NCI-H2227 treated with DMSO at 0.1 percent for 48 hours (cell line): ENCODE data around the gene GABBR1.
A peak's percentile ranks its signal among the peaks of the same experiment; 100 is the strongest.

Source experiments
- DNase-seq: peaks from one replicate; lab custom pipeline; 2025; lab: John Stamatoyannopoulos, UW

Gene GABBR1

DNA sequence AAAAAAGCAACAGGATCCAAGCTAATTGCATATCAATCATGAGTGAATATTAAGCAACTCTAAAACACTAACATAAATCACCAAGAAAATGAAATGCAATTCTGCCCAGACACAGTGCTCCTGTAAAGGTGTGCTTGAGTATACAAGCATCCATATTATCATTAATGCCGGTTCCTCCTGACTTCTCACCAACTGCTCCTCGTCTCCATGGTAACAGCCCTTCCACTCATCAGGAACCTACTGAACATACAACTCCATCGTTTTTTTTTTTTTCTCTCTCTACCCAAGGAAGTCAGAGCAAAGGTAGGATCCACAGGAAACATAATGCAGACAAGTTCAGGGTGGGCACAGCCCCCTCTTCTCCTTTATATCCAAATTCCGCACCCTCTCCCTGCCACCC lies 12.4 kb downstream of the GABBR1 start:
- no peak for DNase-seq

DNA sequence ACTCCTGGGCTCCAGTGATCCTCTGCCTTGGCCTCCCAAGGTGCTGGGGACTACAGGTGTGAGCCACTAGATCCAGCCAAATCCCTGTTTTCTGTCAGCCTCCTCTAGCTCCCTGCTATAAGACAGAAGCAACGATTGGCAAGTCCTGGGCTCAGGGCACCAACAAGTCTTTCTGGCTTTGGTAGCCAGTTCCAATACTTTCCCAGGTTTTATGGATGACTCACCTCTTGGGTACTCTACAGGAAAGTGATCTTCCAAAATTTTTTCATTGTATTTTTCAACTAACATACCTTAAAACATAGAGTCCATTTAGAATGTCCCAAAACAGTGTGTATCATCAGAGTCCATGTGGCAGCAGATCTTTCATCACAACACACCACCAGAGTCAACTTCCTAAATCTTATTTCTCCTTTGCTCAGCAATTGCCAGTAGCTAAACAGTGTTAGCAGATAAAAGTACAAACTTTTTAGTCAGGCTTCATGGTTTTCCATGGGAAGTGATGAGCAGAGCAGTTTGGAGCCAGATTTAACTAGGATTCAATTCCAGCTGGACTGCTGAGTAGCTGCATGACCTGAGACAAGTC lies 13.3 kb downstream of the GABBR1 start:
- no peak for DNase-seq

DNA sequence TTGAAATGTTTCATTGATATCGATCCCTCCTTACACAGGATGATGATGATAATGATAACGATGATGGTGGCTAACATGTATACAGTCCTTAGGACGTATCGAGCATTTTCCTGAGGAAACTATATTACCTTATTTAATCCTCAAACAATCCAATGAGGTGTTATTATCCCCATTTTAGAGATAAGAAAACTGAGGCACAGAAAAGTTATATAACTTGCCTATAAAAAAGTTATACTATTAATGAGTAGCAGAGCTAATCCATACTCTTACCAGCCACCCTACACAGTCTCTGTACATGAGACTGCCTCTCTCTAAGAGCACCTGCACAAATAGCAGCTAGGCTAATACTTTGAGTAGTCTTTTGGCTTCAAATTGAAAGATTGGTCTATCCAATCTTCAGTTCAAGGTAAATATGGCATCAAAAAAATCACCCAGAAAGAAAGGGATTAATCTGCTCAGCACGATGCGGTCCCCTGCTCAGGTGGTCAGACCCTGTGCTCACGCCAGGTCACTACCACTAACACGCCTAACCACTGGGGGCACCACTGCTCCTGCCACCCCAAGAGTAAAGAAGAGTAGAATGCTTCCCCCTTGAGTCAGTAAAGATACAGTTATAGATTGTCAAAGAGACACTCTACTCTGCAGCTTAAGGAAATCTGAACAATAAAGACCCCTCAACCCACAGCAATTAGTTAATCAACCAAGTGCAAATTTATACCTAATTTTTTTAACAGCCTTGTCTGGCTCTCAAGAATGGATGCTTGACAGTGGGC lies 15.0 kb downstream of the GABBR1 start:
- no peak for DNase-seq

DNA sequence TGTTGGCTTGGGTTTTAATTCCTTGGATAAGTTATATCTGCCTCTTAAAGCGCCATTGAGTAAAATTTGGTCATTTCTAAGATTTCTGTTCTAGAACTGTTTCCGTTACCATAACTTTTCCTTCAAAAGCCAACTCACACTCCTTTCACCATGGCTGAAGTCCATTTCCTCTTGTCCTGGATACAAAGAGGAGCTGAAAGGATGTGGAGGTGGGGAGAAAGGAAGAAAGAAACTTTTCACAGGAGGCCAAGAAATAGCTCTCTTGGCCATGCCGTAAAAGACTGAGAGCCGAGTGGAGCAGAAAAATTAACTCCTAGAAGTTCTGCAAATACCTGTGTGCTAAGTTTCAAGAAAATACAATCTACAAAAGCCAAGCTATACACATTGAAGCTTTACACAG lies 21.6 kb downstream of the GABBR1 start:
- DNase-seq = no peak

DNA sequence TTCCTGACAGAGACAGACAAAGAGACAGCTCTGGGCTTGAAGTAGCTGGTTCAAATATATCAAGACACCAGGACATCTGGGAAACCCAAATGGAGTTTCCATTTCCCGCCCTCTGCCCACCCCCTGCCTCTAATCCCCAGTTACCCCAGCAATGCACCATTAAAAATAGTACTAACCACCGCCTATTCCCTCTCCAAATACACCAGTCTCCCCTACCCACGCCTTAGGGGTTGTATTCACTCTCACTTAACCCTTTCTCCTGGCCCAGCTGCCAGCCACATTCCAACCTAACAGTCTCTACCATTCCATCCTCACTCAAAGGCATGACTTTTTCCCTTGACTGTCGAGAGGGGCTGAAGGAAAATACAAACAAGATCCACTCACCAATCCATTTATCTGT lies 22.4 kb downstream of the GABBR1 start:
- no peak for DNase-seq

DNA sequence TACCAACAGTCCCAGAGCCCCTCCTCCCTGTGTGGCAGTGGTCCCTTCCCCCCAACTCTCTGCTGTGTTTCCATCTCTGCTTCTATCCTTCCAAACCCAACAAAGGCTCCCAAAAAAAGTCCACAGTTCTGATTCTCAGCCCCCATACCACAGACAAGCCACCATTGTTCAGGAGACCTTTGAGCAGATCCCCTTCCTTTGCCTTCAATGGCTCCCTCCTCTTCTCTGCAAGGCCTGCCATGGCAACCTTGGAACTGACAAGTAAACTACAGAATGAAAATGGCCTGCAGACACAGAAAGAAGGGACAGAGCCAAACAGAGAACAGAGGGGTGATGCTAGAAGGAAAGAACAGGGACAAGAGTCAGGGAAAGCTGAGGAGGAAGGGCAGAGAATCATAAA lies 24.9 kb downstream of the GABBR1 start:
- no peak for DNase-seq

DNA sequence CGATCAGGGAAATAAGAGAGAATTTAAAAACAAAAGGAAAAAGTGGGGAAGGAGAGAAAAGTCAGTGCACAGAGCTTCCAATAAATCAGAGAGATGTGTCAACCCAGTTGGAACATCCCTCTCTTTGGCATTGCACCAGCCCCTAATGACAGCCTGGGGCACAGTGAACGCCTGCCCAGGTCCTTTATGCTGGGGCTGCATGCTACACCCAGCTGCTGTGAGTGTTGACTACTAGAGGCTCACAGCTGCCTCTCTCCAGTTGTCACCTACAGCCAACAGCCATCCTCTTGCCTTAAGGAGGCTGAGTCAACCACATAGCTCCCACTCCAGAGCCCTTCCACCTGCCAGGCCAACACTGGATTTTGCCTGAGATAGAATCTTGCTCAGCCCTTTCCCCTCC lies 29.1 kb downstream of the GABBR1 start:
- DNase-seq = no peak

DNA sequence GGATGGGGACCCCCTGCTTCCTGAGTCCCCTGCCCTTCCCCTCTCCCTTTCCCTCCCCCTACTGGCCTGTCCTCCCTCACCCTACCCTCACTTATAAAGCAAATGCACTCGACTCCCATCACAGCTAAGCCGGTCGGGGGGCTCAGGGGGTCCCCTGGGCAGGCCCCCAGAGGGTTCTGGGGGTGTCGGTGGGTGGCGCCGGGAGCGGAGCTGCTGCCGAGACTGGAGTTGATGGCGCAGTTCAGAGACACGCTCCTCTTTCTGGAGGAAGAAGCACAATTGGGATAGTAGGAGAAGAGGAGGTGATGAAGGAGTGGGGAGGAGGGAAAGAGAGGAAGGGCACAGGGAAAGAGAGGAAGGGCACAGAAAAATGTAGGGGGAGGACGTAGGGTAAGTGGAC lies 29.5 kb downstream of the GABBR1 start:
- no peak for DNase-seq

DNA sequence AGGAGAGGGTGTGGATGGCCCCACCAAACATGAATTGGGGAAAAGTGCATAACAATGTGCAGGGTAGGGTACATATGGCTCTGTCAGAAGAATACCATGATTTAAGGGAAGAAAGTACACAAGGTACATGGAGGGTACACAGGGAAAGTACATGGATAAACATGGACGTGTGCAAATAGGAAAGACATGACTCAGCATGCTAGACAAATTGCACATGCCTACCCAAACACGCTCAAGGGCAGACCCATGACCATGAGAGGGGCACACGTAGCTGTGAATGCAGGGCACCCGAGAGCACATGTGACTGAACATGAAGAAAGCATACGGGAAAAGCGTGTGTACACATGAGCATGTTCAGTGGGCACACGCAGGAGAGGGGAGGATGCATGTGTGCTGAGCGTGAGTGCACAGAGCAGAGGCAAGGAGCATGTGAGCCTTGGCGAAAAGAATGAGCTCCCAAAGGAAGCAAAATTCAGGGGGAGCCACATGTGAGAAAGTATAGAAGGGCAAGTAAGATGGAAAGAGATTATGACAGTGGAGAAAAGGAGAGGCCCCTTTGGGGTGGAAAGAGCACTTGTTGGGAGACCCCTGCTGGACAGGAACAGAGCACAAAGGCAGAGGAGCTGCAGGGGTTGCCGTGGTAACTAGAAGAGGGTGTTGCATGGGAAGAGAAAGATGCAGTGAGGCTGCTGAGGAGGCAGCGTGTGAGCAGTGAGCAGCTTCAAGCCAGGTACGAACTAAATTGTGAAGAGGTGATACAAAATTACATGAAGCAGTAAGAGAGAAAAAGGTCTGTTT lies 30.2 kb downstream of the GABBR1 start:
- DNase-seq = peak; percentile 64

DNA sequence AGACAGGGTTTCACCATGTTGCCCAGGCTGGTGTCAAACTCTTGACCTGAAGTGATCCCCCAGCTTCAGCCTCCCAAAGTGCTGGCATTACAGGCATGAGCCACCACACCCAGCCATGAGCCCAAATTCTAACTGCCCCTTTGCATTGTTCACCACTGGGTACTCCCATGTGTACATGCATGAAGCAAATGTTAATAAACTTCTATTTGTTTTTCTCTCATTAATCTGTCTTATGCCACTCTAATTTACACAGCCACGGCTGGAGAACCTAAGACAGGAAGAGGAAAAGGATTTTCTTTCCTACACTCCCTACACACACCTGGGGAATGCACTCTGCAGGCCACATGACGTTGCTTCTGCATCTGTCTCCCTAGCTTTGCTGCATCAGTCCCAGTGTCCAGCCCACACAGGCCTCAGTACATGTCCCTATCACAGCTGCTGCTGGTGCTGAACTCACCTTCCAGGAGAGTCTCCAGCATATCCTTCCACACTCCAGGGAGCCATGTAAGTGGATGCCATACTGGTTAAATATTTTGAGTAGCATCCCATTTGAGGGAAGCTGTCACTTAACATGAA lies 34.7 kb downstream of the GABBR1 start:
- no peak for DNase-seq

DNA sequence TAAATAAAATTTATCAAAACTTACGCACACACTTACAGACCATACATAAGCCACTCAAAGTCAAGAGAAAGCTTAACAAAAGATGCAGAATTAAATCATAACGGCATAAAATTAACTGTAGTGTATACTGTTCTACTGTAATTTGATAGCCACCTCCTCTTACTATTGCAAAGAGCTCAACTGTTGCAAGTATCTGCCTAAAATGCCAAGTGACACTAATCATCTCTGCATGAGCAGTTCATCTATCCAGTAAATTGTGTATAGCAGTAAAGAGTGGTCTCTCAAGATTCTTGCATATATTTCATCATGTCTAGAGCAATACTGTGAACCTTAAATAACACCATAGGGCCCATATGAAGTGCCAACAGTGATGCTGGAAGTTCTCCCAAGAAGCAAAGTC lies 35.8 kb downstream of the GABBR1 start:
- no peak for DNase-seq

DNA sequence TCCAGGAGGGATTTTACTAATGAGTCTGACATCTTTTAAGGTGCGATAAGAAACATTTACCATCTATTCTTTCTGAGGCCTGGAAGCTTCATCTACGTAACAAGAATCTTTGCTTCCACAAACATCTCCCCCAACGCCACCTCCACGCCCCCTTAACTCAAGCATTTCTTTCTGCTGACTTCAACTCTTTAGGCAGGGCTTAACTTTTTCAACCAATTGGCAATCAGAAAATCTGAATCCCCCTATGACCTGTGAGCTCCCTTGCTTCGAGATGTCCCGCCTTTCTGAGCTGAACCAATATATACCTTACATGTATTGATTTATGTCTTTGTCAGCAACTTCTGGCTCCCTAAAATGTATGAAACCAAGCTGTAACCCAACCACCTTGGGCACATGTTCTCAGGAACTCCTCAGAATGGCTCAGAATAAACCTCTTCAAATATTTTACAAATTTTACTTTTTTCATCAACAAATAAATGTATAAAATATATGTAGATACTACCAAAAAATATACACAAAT lies 36.5 kb downstream of the GABBR1 start:
- DNase-seq = no peak

DNA sequence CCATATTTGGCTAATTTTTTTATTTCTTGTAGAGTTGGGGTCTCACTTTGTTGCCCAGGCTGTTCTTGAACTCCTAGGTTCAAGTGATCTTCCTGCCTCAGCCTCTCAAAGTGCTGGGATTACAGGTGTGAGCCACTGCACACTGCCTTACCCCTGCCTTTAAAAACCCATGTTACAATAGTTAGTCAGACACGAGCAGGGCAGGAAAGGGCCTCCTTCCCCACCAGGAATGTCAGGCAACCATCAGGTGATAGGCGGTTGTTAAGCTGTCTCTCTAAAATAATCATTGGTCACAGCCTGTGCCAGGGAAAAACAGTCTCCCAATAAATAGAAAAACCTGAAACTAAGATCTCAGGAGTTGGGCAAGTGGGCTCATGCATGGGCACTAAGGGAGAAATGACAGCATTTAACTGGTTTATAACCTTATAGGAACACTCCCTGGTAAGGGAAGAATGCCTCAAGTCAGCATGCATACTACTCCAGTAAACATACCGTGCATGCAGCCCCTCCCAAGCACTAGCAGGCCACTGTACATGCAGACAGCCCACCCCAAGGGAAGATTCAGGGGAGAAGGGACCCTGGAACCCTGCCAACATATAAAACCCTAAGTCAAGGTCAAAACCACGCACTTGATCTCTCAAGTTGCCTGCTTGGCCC lies 39.7 kb downstream of the GABBR1 start:
- DNase-seq = no peak

DNA sequence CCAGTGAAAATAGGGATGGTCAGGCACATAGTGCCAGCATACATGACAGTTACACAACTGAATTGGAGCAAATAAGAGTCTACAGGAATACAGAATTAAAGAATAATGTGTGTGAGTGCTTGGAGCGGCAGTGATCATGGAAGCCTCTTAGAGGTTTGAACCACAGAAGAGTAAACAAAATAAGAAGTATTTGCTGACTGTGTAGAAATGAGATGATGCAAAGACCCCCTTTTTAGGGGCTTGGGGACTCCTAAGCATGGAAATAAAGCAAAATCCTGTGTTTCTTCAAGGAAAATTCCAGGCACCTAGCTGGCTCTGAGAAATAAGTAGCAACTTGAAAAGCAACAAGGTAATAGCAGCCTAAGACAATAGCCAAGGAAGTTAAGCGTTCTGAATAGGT lies 41.3 kb downstream of the GABBR1 start:
- DNase-seq = no peak

DNA sequence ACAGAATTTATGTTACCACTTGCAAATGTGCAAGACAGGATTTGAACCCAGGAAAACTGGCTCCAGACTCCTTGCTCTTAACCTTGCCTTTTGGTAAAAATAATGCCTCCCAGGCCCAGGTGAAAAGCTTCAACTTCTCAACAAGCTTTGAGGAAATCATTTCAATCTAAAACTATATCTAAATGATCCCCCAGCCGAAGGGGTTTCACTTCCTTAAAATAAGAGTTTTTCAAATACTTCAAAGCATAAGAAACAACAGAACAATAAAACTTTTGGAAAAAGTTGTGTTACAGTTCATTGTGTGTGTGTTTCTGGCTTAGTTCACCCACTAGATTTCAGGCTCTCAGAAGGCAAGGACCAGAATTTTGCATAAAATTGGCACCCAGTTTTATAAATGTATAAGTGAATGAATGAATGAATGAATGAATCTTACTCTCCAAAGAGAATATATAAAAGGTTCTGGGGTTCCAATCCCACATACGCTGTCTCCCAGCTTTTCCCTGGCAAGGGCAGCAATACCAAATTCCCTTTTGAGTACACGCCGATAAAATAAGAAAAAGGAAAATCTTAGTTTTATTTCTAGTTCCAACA lies 42.7 kb downstream of the GABBR1 start:
- DNase-seq = no peak

DNA sequence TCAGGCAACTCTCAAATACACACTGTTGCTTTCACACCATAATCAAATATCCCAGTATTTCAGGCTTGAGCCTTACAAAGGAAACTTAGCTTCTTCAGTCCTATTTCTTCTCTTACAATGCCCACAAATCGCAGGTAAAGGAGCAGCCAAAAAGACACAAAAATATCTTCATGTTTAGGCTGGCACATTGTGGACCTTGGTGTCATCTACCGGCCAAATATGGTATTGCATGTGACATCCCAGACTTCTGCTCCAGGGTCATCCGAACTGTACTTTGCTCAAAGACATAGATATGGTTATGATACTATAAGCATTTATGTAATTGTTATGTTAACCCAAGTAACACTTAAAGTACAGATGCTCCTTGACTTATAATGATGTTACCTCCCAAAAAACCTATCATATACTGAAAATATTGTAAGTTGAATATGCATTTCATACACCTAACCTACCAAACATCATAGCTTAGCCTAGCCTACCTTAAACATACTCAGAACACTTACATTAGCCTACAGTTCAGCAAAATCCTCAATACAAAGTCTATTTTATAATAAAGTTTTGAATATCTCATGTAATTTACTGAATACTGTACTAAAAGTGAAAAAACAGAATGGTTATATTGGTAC lies 43.4 kb downstream of the GABBR1 start:
- peak; percentile 50 for DNase-seq

DNA sequence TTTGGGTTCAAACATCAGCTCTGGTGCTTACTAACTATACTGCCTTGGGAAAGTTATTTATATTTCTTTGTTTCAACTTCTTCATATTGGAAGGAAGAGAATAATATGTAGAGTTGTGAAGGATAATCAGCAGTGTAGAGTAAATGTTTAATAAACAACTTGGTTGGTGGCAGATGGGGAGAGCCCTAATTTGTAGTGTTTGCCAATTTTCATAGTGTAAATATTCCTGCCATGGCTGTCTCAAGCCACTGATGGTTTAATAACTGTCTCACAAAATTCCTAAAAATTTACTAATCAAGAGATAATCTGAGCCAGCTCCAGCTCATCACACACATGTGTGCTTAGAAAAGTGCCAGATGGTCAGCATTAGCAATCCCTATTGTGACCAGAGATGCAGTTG lies 48.2 kb downstream of the GABBR1 start, which contains the start of gene OR2H2:
OR2H2 (plus strand) TSS at position 301 of the 400 bp plus-strand sequence. CDS start 2,824 bp downstream, outside the sequence.
- DNase-seq = no peak

DNA sequence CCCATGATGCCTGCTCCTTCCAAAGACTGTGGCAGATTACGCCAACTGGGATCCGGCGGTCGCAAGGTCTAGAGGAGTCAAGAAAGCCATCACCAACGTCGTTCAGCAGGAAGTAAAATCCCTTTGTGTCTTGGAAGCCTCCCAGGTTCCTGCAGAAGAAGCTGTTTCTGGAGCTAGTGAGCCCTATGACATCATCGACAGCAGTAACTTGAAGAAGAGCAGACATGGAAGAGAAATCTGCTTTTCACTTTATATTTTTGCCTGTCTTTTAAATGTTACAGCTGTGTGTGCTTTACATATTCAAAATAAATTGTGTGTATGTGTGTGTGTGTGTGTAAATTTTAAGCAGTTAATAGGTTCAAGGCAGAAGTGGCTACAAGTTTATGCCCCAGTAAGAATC lies 55.4 kb downstream of the GABBR1 start:
- DNase-seq = no peak

DNA sequence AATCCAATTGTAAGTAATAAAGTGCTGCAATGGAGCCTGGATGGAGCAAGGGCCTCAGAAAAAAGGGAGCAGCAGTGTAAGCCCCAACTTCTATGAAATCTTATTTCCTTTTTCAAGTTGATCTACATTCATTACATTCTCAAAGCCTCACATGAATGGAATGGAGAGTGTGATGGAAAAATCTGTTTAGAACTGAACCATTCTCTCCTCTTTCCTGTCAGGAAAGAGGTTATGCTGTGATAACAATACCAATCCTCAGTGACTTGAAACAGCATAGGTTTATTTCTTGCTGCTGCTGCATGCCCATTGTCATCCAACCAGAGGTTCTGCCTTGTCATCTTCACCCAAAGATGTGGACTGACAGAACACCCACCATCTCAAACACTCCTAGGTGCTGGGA lies 56.9 kb downstream of the GABBR1 start:
- DNase-seq = no peak

DNA sequence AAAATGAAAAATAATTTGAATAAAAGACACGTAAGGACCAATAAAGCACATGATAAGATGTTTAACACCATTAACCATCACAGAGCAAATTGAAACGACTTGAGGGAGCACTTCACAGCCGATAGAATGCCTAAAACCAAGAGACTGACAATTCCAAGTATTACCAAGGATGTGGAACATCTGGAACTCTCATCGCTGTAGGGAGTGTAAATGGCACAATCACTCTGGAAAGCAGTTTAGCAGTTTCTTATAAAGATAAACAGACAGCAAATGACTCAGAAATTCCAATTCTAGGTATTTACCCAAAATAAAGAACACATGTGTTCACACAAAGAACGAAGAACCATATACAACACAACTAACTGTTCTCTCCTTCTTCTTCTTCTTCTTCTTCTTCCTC lies 65.0 kb downstream of the GABBR1 start:
- no peak for DNase-seq

DNA sequence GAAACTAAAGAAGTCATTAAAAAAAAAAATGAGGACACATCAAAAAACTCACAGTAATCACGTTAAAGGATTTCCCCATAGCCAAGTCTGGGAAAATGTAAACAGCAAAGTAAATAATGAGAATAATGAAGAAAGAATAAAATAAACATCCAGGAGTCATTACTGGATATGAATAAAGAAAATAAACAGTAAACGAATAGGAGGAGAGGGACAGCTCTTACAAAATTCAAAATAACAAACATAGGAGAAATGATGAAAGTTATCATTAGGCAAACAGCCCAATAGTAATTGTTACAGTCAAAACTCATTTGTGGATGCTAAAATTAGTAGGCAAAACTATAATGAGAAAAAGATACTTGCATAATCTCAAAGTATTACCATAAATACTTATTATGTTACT lies 65.4 kb downstream of the GABBR1 start:
- DNase-seq = no peak
